Right atrium auricular region (tissue), 2 donors: ENCODE data around the gene EPS8. TPM values are rescaled to one million over a fixed set of nuclear protein-coding genes. Genes with fewer than 3 reads are reported as not detected.

Experiments used
- DNase-seq: peaks from one replicate; pipeline ENCODE4 v3.0.0-alpha.2; 2019; ENCODE audit warnings: low spot score
- H3K27ac ChIP-seq, 2 donors: fragments of 200-600 bp; sonication (generic); 1 replicate in 1 of 2; 2 replicates in 1 of 2; pipeline ENCODE4 v1.5.1; 2016 to 2019
- H3K27me3 ChIP-seq, 2 donors: fragments of 200-600 bp; sonication (generic); one replicate each; pipeline versions ENCODE4 v1.5.1 to v1.6.0; 2017 to 2019
- H3K36me3 ChIP-seq: fragments of 200-600 bp; sonication (generic); one replicate; pipeline ENCODE4 v1.5.1; 2016
- H3K4me1 ChIP-seq, 2 donors: fragments of 200-600 bp; sonication (generic); one replicate each; pipeline versions ENCODE4 v1.5.1 to v1.6.0; 2017 to 2019
- H3K4me3 ChIP-seq, 2 donors: fragments of 200-600 bp; sonication (generic); 1 replicate in 1 of 2; 2 replicates in 1 of 2; pipeline ENCODE4 v1.5.1; 2017 to 2019; ENCODE audit warnings: mild to moderate bottlenecking in 1 of 2, moderate library complexity in 1 of 2
- H3K9me3 ChIP-seq, 2 donors: fragments of 200-600 bp; sonication (generic); one replicate each; pipeline ENCODE4 v1.5.1; 2019
- total RNA-seq, 2 donors: library from RNA; depleted of rRNA; stranded (reverse); fragments of >200 nt; gene quantifications; one replicate each; pipeline ENCODE4 v1.1.0, GENCODE V29; 2016
- TF ChIP-seq, protein P1 (sequence below), 2 donors: fragments of 200-600 bp; sonication (generic); IDR thresholded peaks; one replicate each; pipeline ENCODE4 v1.5.1; 2019; ENCODE audit warnings: antibody characterized with exemption in 2 of 2

The EPS8 gene
- total RNA-seq, 2 donors from 2014 or later: 46.9 to 72.3 TPM

DNA sequence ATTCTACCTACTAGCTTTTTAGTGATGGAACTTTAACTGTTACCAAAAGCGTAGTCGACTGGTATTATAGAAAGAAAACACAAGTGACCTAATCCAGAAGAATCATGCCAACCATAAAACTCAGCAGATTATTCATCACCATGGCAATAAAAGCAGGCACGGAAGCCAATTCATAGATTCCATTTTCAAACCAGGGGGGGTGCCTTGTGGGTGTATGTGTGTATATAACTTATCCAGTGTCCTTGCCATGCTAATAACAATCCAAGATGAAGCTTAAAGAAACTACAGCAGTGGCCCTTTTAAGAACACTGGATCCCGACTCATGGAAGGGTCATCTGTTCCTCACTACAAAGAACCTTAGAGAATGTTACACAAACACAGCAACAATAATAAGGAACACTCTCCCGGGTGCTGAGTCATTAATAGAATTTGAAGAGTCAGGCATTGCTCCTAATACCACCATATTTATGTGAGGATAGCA, 61.0 kb downstream of the EPS8 start:
- TF ChIP-seq, protein P1, sequence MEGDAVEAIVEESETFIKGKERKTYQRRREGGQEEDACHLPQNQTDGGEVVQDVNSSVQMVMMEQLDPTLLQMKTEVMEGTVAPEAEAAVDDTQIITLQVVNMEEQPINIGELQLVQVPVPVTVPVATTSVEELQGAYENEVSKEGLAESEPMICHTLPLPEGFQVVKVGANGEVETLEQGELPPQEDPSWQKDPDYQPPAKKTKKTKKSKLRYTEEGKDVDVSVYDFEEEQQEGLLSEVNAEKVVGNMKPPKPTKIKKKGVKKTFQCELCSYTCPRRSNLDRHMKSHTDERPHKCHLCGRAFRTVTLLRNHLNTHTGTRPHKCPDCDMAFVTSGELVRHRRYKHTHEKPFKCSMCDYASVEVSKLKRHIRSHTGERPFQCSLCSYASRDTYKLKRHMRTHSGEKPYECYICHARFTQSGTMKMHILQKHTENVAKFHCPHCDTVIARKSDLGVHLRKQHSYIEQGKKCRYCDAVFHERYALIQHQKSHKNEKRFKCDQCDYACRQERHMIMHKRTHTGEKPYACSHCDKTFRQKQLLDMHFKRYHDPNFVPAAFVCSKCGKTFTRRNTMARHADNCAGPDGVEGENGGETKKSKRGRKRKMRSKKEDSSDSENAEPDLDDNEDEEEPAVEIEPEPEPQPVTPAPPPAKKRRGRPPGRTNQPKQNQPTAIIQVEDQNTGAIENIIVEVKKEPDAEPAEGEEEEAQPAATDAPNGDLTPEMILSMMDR (IDR thresholded peaks at IDR 0.05): no peak
- Histone ChIP-seq H3K9me3 (no peaks in the 10 kb centered on the region), H3K27me3 (no peaks in the 10 kb centered on the region), H3K27ac (no peak overlapping the region), H3K36me3 (no peaks in the 10 kb centered on the region), H3K4me3 (no peak overlapping the region), H3K4me1 (peaks cover 0 to 24% of the 10 kb centered on the region in 2 donors)
- DNase-seq: no peak

DNA sequence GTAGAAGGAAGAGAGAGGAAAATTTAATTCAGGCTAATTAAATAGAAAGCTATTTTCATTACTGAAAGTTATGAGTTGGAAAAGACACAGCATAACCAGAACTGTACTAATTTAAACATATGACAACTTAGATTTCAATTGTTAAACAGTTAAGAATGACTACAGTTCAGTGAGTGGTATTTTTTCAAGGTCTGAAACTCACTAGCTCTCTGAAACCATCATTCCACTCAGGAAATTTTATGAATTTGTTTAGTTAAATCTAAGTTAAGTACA, 62.4 kb downstream of the EPS8 start:
- Histone ChIP-seq H3K36me3 (no peaks in the 10 kb centered on the region), H3K4me3 (no peak overlapping the region), H3K4me1 (peaks cover 0 to 24% of the 10 kb centered on the region in 2 donors), H3K27ac (peak overlapping the region; percentile 30 to 40), H3K9me3 (no peaks in the 10 kb centered on the region), H3K27me3 (no peaks in the 10 kb centered on the region)
- DNase-seq: no peak
- TF ChIP-seq, protein P1 (IDR thresholded peaks at IDR 0.05): no peak

DNA sequence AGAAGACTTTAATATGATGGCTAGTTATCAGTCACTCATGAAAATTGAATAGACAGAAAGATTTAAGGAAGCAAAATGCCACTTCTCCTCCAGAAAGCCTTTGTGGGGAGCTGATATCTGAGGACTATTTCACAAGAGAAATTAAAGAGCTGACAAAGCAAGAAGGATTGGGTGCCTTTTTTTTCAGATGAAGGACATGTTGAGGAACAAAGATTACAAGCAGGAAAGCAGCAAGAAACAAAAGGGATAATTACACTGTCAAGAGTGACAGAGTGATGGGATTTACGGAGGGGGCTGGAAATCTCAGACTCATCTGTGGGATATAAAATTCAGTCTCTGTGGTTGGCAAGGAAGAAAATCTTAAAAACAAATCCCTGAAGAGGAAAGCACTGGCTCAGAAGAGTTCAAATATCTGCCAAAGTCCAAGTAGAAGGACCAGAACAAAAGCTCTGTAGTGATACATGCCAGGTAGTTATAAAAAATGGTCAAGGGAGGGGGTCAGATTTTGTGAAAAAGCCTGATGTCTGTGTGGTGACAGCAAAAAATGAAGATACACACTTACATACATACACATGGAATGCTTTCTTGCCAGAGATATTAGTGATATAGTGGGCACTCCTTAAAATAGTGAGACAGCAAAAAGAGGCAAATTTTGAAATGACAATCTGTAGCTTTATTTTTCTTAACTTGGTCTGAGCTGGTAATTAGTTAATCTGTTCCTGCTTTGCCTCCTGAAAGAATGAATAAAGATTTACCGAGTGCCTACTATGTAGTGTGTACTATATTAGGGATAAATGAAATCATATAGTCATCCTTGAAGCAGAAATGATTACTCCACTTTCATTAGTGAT, 62.9 kb downstream of the EPS8 start:
- Histone ChIP-seq H3K36me3 (no peaks in the 10 kb centered on the region), H3K4me1 (peaks cover 0 to 27% of the 10 kb centered on the region in 2 donors)
- DNase-seq: no peak

DNA sequence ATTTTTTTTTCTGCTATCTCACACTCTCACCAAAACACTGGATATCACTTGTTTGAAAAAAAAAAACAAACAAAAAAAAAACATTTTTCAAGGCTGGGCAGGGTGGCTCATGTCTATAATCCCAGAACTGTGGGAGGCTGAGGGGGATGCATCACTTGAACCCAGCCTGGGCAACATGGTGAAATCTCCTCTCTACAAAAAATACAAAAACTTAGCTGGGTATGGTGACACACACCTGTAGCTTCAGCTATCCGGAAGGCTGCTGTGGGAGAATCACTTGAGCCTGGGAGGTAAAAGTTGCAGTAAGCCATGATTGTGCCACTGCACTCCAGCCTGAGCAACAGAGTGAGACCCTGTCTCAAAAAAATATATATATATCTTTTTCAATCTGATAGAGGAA, 66.2 kb downstream of the EPS8 start:
- no peaks in the 10 kb centered on the region for H3K9me3 ChIP-seq
- H3K27me3 ChIP-seq: no peaks in the 10 kb centered on the region
- no peaks in the 10 kb centered on the region for H3K36me3 ChIP-seq
- H3K4me3 ChIP-seq: no peak overlapping the region
- no peak overlapping the region for H3K27ac ChIP-seq
- no peak for DNase-seq
- TF ChIP-seq, protein P1 (IDR thresholded peaks at IDR 0.05): no peak
- H3K4me1 ChIP-seq: peaks cover 0 to 41% of the 10 kb centered on the region in 2 donors

More for the DNA sequence above, 62.9 kb downstream of the EPS8 start:
- H3K9me3 ChIP-seq: no peaks in the 10 kb centered on the region
- no peaks in the 10 kb centered on the region for H3K27me3 ChIP-seq
- no peak overlapping the region for H3K4me3 ChIP-seq
- H3K27ac ChIP-seq: peak overlapping the region; percentile 30 to 40
- TF ChIP-seq, protein P1 (IDR thresholded peaks at IDR 0.05): no peak

DNA sequence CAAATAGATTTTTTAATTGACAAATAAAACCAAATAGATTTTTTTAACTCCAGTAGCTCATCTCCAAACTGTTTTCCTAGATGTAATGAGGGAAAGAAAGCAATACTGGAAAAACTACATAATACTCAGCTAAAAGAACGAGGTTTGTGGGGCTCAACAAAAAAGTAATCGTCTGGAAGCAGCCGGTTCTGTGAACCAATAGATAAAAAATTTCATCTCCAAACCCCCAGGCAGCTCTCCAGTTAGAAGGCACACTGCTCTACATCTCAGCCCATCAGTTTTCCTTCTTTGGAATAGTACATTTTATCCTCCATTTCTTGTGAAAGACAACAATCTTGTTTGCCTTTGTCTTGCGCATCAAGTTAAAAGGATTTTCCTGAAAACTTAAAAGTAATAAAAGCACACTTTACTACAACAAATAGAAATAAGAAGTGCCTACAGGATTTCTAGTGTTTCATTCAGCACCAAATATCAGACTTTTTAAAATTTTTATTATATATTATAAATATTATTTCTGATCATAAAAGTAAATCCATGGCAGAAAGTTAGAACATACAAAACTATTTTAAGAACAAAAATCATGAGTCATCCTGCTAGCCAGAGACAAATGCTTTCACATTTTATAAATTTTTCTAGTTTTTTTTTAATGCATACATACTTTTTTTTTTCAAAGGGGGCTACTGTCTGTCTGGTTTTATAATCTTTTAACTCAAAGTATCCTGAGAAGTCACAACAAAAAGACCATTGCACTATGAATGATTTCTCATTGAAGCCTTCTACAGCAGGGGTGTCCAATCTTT, 67.7 kb downstream of the EPS8 start:
- Histone ChIP-seq H3K27me3 (no peaks in the 10 kb centered on the region), H3K9me3 (no peaks in the 10 kb centered on the region), H3K27ac (peak overlapping the region; percentile 19 to 44), H3K36me3 (no peaks in the 10 kb centered on the region), H3K4me1 (peaks cover 0 to 39% of the 10 kb centered on the region in 2 donors), H3K4me3 (no peak overlapping the region)
- TF ChIP-seq, protein P1 (IDR thresholded peaks at IDR 0.05): no peak
- DNase-seq: no peak
